ENCODE measurements around the gene WFDC9. TPM values are rescaled to one million over a fixed set of nuclear protein-coding genes. Genes with fewer than 3 reads are reported as not detected.

Gene WFDC9
- total RNA-seq, 1 experiment from 2014 or later = not detected

DNA sequence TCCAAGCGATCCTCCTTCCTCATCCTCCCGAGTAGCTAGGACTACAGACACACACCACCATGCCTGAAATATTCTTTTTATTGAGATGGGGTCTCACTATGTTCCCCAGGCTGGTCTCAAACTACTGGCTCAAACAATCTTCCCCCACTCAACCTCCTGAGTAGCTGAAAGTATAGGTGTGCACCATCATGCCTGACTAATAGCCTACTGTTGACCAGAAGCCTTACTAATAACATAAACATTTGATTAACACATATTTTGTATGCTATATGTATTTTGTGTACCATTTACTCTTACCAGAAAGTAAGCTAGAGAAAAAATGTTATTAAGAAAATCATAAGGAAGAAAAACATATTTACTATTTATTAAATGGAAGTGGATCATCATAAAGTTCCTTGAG lies 13.5 kb downstream of the WFDC9 start:
- H3K9me3 ChIP-seq (ENCODE audit: insufficient read depth, low read depth) = 0 out of 2 replicates have a peak, but pooled peaks cover 2% of the 10 kb centered on the region
- H3K4me2 ChIP-seq = no peak overlapping the region
- CTCF ChIA-PET = no interaction called here
- DNase-seq = no peak
- no peak overlapping the region for H2AFZ ChIP-seq
- H3K27ac ChIP-seq = no peak overlapping the region
- H3K9me2 ChIP-seq (ENCODE audit: insufficient read depth) = no peaks in the 10 kb centered on the region
- intact Hi-C loops (cut with micrococcal nuclease; ENCODE audit: unreplicated experiment) = no loop called here
- H3K36me3 ChIP-seq (ENCODE audit: low read depth) = no peaks in the 10 kb centered on the region
- H3F3A ChIP-seq (ENCODE audit: insufficient read depth, low read depth) = no peaks in the 10 kb centered on the region
- H3K4me1 ChIP-seq (replicated peaks; ENCODE audit: insufficient read depth) = no peaks in the 10 kb centered on the region
- no peak overlapping the region for H3K4me3 ChIP-seq
- H4K20me1 ChIP-seq (ENCODE audit: insufficient read depth) = no peaks in the 10 kb centered on the region
- no peaks in the 10 kb centered on the region for H3K79me2 ChIP-seq (ENCODE audit: low read depth)
- POLR2A ChIA-PET (ENCODE audit: unreplicated experiment) = no interaction called here
- H3K27me3 ChIP-seq (ENCODE audit: insufficient read depth, low read depth) = no peaks in the 10 kb centered on the region
- TF ChIP-seq, protein P1, sequence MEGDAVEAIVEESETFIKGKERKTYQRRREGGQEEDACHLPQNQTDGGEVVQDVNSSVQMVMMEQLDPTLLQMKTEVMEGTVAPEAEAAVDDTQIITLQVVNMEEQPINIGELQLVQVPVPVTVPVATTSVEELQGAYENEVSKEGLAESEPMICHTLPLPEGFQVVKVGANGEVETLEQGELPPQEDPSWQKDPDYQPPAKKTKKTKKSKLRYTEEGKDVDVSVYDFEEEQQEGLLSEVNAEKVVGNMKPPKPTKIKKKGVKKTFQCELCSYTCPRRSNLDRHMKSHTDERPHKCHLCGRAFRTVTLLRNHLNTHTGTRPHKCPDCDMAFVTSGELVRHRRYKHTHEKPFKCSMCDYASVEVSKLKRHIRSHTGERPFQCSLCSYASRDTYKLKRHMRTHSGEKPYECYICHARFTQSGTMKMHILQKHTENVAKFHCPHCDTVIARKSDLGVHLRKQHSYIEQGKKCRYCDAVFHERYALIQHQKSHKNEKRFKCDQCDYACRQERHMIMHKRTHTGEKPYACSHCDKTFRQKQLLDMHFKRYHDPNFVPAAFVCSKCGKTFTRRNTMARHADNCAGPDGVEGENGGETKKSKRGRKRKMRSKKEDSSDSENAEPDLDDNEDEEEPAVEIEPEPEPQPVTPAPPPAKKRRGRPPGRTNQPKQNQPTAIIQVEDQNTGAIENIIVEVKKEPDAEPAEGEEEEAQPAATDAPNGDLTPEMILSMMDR (conservative IDR thresholded peaks at IDR 0.05) = no peak
- TF ChIP-seq EZH2 (IDR thresholded peaks at IDR 0.05; ENCODE audit: low read depth) = no peak
- BruUV-seq (replicated peaks) = no TSS peak

DNA sequence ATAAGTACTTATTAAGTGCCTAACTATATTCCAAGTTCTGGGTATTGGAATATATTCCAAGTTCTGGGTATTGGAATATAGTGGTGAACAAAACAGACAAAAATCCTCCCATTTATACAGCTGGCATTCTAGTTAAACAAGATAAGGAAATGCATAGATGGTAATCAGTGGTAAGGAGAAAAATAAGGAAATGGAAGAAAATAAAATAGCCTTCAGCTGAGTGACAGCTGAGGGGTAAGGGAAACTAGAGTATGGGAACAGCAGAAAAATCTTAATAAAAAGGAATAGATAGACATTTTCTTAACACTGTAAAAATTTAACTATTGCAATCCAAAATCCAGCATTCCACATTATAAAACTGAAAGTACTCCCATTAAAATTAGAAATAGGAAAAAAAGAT lies 18.8 kb downstream of the WFDC9 start:
- 0 out of 2 replicates have a peak, but pooled peaks cover 4% of the 10 kb centered on the region for H3K9me3 ChIP-seq (ENCODE audit: insufficient read depth, low read depth)
- no peaks in the 10 kb centered on the region for H3K79me2 ChIP-seq (ENCODE audit: low read depth)
- H3K4me1 ChIP-seq (replicated peaks; ENCODE audit: insufficient read depth) = no peaks in the 10 kb centered on the region
- intact Hi-C loops (cut with micrococcal nuclease; ENCODE audit: unreplicated experiment) = no loop called here
- no peak overlapping the region for H3K4me2 ChIP-seq
- no peaks in the 10 kb centered on the region for H4K20me1 ChIP-seq (ENCODE audit: insufficient read depth)
- H3K27me3 ChIP-seq (ENCODE audit: insufficient read depth, low read depth) = no peaks in the 10 kb centered on the region
- POLR2A ChIA-PET (ENCODE audit: unreplicated experiment) = interaction anchor here (0.8 kb wide), 1 partner anchor 328 kb away, joined by 8 read pairs; no protein-coding TSS in a partner anchor
- no TSS peak for BruUV-seq (replicated peaks)
- no peak overlapping the region for H2AFZ ChIP-seq
- no peak for TF ChIP-seq EZH2 (IDR thresholded peaks at IDR 0.05; ENCODE audit: low read depth)
- TF ChIP-seq, protein P1 (conservative IDR thresholded peaks at IDR 0.05) = no peak
- no peaks in the 10 kb centered on the region for H3F3A ChIP-seq (ENCODE audit: insufficient read depth, low read depth)
- no peak for DNase-seq
- no peak overlapping the region for H3K27ac ChIP-seq
- no peaks in the 10 kb centered on the region for H3K9me2 ChIP-seq (ENCODE audit: insufficient read depth)
- H3K4me3 ChIP-seq = no peak overlapping the region
- CTCF ChIA-PET = no interaction called here
- no peaks in the 10 kb centered on the region for H3K36me3 ChIP-seq (ENCODE audit: low read depth)

DNA sequence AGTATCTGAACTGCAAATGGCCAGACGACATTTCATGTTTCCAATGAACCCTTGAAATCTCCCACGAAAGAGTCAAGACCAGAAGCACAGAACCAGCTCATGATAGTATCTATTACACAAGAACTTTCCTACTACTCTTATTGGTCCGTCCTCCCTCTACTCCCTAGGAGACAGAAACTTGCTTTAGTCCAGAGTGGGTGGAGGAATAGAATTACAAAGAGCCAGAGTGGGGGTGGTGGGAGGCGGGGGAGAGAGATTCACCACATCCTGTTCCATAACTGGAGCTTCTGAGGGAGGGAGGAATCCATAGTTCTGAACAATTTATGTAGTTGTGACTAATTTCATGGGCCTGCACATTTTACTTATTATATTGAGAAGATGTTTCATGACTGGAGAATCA lies 20.0 kb downstream of the WFDC9 start:
- Histone ChIP-seq H3K27ac (no peak overlapping the region), H3K9me2 (ENCODE audit: insufficient read depth) (no peaks in the 10 kb centered on the region), H2AFZ (no peak overlapping the region), H3K4me1 (replicated peaks; ENCODE audit: insufficient read depth) (no peaks in the 10 kb centered on the region), H4K20me1 (ENCODE audit: insufficient read depth) (no peaks in the 10 kb centered on the region), H3F3A (ENCODE audit: insufficient read depth, low read depth) (no peaks in the 10 kb centered on the region), H3K4me3 (no peak overlapping the region), H3K27me3 (ENCODE audit: insufficient read depth, low read depth) (no peaks in the 10 kb centered on the region), H3K9me3 (ENCODE audit: insufficient read depth, low read depth) (peaks cover 13% of the 10 kb centered on the region; the same call in 1 of the 2 replicates), H3K79me2 (ENCODE audit: low read depth) (no peaks in the 10 kb centered on the region), H3K36me3 (ENCODE audit: low read depth) (no peaks in the 10 kb centered on the region), H3K4me2 (no peak overlapping the region)
- CTCF ChIA-PET = interaction anchor here (0.7 kb wide), 1 partner anchor 129 kb away, joined by 18 read pairs; no protein-coding TSS in a partner anchor
- POLR2A ChIA-PET (ENCODE audit: unreplicated experiment) = interaction anchor here (0.5 kb wide), 1 partner anchor 54 kb away, joined by 4 read pairs; no protein-coding TSS in a partner anchor
- no TSS peak for BruUV-seq (replicated peaks)
- intact Hi-C loops (cut with micrococcal nuclease; ENCODE audit: unreplicated experiment) = no loop called here
- no peak for TF ChIP-seq EZH2 (IDR thresholded peaks at IDR 0.05; ENCODE audit: low read depth)
- TF ChIP-seq, protein P1 (conservative IDR thresholded peaks at IDR 0.05) = no peak
- no peak for DNase-seq
